NB4 (cell line): Measurements from ENCODE around the gene SPTBN5.

Source experiments
- DNase-seq: peaks from one replicate; pipeline ENCODE4 v3.0.0; 2010; ENCODE audit warnings: low read depth
- H3K4me3 ChIP-seq: one replicate; pipeline ENCODE4 v1.5.1; 2011; ENCODE audit warnings: mild to moderate bottlenecking, low read depth, low read length, moderate library complexity
- CTCF ChIP-seq: IDR thresholded peaks from one replicate; pipeline ENCODE4 v1.5.1; 2012; ENCODE audit warnings: low read depth, low read length
- MAX ChIP-seq: IDR thresholded peaks from 2 replicates; pipeline ENCODE4 v1.6.1; 2011; ENCODE audit warnings: low read depth, low read length
- MYC ChIP-seq: IDR thresholded peaks from 2 replicates; pipeline ENCODE4 v1.6.1; 2011; ENCODE audit warnings: low read depth, low read length
- POLR2A ChIP-seq: IDR thresholded peaks from 2 replicates; pipeline ENCODE4 v1.6.1; 2011; ENCODE audit warnings: mild to moderate bottlenecking; ENCODE audit not compliant: insufficient read length; ENCODE audit errors: extremely low read depth

SPTBN5 gene

GRCh38 chr15:41825145-41825544, 68.7 kb downstream of the SPTBN5 start:
- DNase-seq, result no peak
- TF ChIP-seq MAX (no peak), CTCF (no peak), MYC (no peak), POLR2A (no peak)
- no peak overlapping the region for H3K4me3 ChIP-seq

GRCh38 chr15:41824062-41824745, 69.6 kb downstream of the SPTBN5 start:
- no peak overlapping the region for H3K4me3 ChIP-seq
- no peak for TF ChIP-seq MYC
- no peak for TF ChIP-seq POLR2A
- TF ChIP-seq CTCF, result no peak
- no peak for TF ChIP-seq MAX
- DNase-seq, result no peak

GRCh38 chr15:41823502-41823901, 70.4 kb downstream of the SPTBN5 start:
- no peak overlapping the region for H3K4me3 ChIP-seq
- TF ChIP-seq MAX (no peak), POLR2A (no peak)
- DNase-seq, result no peak

GRCh38 chr15:41822957-41823356, 70.9 kb downstream of the SPTBN5 start:
- no peak for DNase-seq
- no peak overlapping the region for H3K4me3 ChIP-seq
- TF ChIP-seq CTCF, result no peak
- TF ChIP-seq MYC, result no peak
- no peak for TF ChIP-seq MAX

- TF ChIP-seq CTCF, result no peak
- no peak for TF ChIP-seq MYC
- no peak for TF ChIP-seq MAX
- no peak for TF ChIP-seq POLR2A
- H3K4me3 ChIP-seq, result no peak overlapping the region
- no peak for DNase-seq
Measured at GRCh38 chr15:41822471-41822870, 71.4 kb downstream of the SPTBN5 start.

- no peak overlapping the region for H3K4me3 ChIP-seq
- DNase-seq, result no peak
- TF ChIP-seq CTCF (no peak), MAX (no peak), POLR2A (no peak), MYC (no peak)
Measured at GRCh38 chr15:41821831-41822230, 72.0 kb downstream of the SPTBN5 start.
